PC-3 (cell line): ENCODE data around the gene HUNK.

Source experiments
- EZH2 ChIP-seq: fragments of 300-600 bp; sonication (generic); IDR thresholded peaks from one replicate; pipeline ENCODE4 v1.6.1; 2017; ENCODE audit warnings: antibody characterized with exemption, mild to moderate bottlenecking, low read length; ENCODE audit not compliant: unreplicated experiment
- TF ChIP-seq, protein P1 (sequence below): fragments of 300-600 bp; sonication (generic); conservative IDR thresholded peaks from 2 replicates; pipeline ENCODE4 v1.5.1; 2017; ENCODE audit warnings: antibody characterized with exemption, low read depth, mild to moderate bottlenecking, low read length

DNA sequence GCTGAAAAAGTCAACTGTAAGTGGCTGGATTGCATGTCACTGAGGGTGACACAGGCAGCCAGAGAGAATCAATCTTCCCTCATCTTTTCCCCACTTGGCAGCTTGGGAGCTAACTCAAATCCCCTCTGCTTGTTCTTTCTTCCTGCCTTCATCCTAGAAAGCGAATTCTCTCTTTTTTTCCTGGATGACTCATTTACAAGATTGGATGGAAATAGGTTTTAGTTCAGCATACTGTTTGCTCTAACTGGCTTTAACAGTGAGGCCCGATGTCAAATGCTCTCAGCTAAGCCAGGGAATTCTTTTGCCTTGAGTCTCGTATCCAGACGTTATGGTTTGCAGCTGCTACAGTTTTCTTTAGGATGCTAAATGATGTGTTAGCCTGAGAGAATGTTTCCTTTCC is 72.7 kb downstream of the HUNK start:
- TF ChIP-seq, protein P1, sequence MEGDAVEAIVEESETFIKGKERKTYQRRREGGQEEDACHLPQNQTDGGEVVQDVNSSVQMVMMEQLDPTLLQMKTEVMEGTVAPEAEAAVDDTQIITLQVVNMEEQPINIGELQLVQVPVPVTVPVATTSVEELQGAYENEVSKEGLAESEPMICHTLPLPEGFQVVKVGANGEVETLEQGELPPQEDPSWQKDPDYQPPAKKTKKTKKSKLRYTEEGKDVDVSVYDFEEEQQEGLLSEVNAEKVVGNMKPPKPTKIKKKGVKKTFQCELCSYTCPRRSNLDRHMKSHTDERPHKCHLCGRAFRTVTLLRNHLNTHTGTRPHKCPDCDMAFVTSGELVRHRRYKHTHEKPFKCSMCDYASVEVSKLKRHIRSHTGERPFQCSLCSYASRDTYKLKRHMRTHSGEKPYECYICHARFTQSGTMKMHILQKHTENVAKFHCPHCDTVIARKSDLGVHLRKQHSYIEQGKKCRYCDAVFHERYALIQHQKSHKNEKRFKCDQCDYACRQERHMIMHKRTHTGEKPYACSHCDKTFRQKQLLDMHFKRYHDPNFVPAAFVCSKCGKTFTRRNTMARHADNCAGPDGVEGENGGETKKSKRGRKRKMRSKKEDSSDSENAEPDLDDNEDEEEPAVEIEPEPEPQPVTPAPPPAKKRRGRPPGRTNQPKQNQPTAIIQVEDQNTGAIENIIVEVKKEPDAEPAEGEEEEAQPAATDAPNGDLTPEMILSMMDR = no peak
- no peak for TF ChIP-seq EZH2
